Endothelial cell of umbilical vein (primary cell): ENCODE results near the gene DSG2. TPM values are rescaled to one million over a fixed set of nuclear protein-coding genes. Genes with fewer than 3 reads are reported as not detected.

Experiments used
- BruUV-seq: library from RNA; stranded (reverse); fragments of 400-500 nt; replicated peaks from 2 replicates; lab custom pipeline; 2021; lab: Mats Ljungman, UMichigan
- CTCF ChIA-PET: fragments of 300-600, 350-600 bp; sonication (Branson Sonifier 250); formaldehyde crosslinking; loops from one replicate; lab custom pipeline; 2021; ENCODE audit warnings: antibody characterized with exemption, inconsistent platforms; lab: Charles Lee
- POLR2A ChIA-PET: fragments of 300-600, 350-600 bp; sonication (Branson Sonifier 250); formaldehyde crosslinking; loops from one replicate; lab custom pipeline; 2021; ENCODE audit warnings: antibody characterized with exemption, inconsistent platforms; lab: Charles Lee
- DNase-seq: peaks from one replicate; pipeline ENCODE4 v3.0.0-alpha.2; 2011; ENCODE audit warnings: low read depth, low spot score
- FAIRE-seq: peaks from 2 replicates; lab custom pipeline; 2011; peaks lifted over from hg19 to GRCh38; lab: Jason Lieb, UNC
- H2AFZ ChIP-seq: 2 replicates; pipeline ENCODE4 v1.6.0; 2012; ENCODE audit warnings: low read depth, low read length, control low read depth, inconsistent platforms
- H3K27ac ChIP-seq: 2 replicates; pipeline ENCODE4 v1.5.1; 2011; ENCODE audit warnings: low read depth, mild to moderate bottlenecking, control low read depth, low read length, moderate library complexity; ENCODE audit not compliant: insufficient read depth
- H3K27me3 ChIP-seq, 2 experiments: 2 replicates each; pipeline versions ENCODE4 v1.6.0 to v1.6.1; 2011; ENCODE audit warnings: low read length in 2 of 2, mixed read lengths in 1 of 2; ENCODE audit not compliant: control insufficient read depth in 2 of 2, insufficient read depth in 2 of 2
- H3K36me3 ChIP-seq, 2 experiments: 2 replicates in 1 of 2; 3 replicates in 1 of 2; pipeline ENCODE4 v1.5.1; 2011; ENCODE audit warnings: low read length in 2 of 2, mild to moderate bottlenecking in 1 of 2, moderate library complexity in 1 of 2; ENCODE audit not compliant: control insufficient read depth in 2 of 2, insufficient read depth in 2 of 2; ENCODE audit errors: extremely low read depth in 1 of 2
- H3K4me1 ChIP-seq: 3 replicates; pipeline ENCODE4 v1.5.1; 2011; ENCODE audit warnings: mild to moderate bottlenecking, low read length; ENCODE audit not compliant: control insufficient read depth, insufficient read depth; ENCODE audit errors: extremely low read depth
- H3K4me2 ChIP-seq: 2 replicates; pipeline ENCODE4 v1.6.1; 2011; ENCODE audit warnings: low read length, control low read depth, mixed read lengths; ENCODE audit not compliant: insufficient read depth
- H3K4me3 ChIP-seq, 3 experiments: fragments of 200-600 bp in 1 of 3; sonication (generic), shearing (Covaris generic) in 1 of 3; replicated peaks in 1 of 3; 2 replicates each; pipeline ENCODE4 v1.5.1; 2011 to 2016; ENCODE audit warnings: control low read depth in 3 of 3, low read length in 3 of 3, mild to moderate bottlenecking in 2 of 3, inconsistent platforms in 1 of 3, low read depth in 1 of 3, moderate library complexity in 1 of 3; ENCODE audit not compliant: insufficient read depth in 1 of 3
- H3K79me2 ChIP-seq: 2 replicates; pipeline ENCODE4 v1.6.0; 2012; ENCODE audit warnings: low read length, inconsistent platforms; ENCODE audit not compliant: control insufficient read depth, insufficient read depth
- H3K9ac ChIP-seq: replicated peaks from 2 replicates; pipeline ENCODE3; 2011; ENCODE audit warnings: low read length, control low read depth; ENCODE audit not compliant: insufficient read depth; ENCODE audit errors: extremely low read depth
- H3K9me1 ChIP-seq: replicated peaks from 3 replicates; pipeline ENCODE4 v1.6.0; 2011; ENCODE audit warnings: mild to moderate bottlenecking, low read length; ENCODE audit not compliant: control insufficient read depth, insufficient read depth; ENCODE audit errors: extremely low read depth
- H3K9me3 ChIP-seq: replicated peaks from 2 replicates; pipeline ENCODE4 v1.5.1; 2012; ENCODE audit warnings: low read length, inconsistent platforms; ENCODE audit not compliant: control insufficient read depth, insufficient read depth
- H4K20me1 ChIP-seq: replicated peaks from 2 replicates; pipeline ENCODE3; 2011; ENCODE audit warnings: mild to moderate bottlenecking, low read length; ENCODE audit not compliant: control insufficient read depth, insufficient read depth; ENCODE audit errors: extremely low read depth
- EZH2 ChIP-seq: IDR thresholded peaks from 2 replicates; pipeline ENCODE4 v1.6.1; 2012; ENCODE audit warnings: borderline replicate concordance, low read depth, mild to moderate bottlenecking, moderate library complexity, low read length, inconsistent platforms; ENCODE audit not compliant: severe bottlenecking
- FOS ChIP-seq: IDR thresholded peaks from 2 replicates; pipeline ENCODE4 v1.6.1; 2011; ENCODE audit warnings: mild to moderate bottlenecking, low read length, moderate library complexity, borderline replicate concordance; ENCODE audit not compliant: insufficient read depth
- GATA2 ChIP-seq: IDR thresholded peaks from 2 replicates; pipeline ENCODE4 v1.7.0; 2011; ENCODE audit warnings: low read depth, mild to moderate bottlenecking, moderate library complexity, mixed read lengths, low read length; ENCODE audit not compliant: insufficient read length, insufficient read depth
- JUN ChIP-seq: IDR thresholded peaks from 2 replicates; pipeline ENCODE4 v1.6.1; 2011; ENCODE audit warnings: borderline replicate concordance, low read depth; ENCODE audit not compliant: insufficient read length, insufficient read depth
- MYC ChIP-seq: IDR thresholded peaks from one replicate; pipeline ENCODE4 v1.6.1; 2011; ENCODE audit warnings: mild to moderate bottlenecking, low read depth, low read length
- POLR2A ChIP-seq: IDR thresholded peaks from 2 replicates; pipeline ENCODE4 v1.6.1; 2012; ENCODE audit warnings: low read depth, mild to moderate bottlenecking, control low read depth, low read length
- POLR2AphosphoS5 ChIP-seq: IDR thresholded peaks from 2 replicates; pipeline ENCODE4 v1.6.1; 2012; ENCODE audit warnings: low read depth, mild to moderate bottlenecking, control low read depth, low read length, moderate library complexity; ENCODE audit not compliant: insufficient read depth
- dilution Hi-C: fragments of 300-500 bp; cut with MboI; formaldehyde crosslinking; loops from one replicate; pipeline ENCODE4 v1.15.0; 2019; ENCODE audit warnings: low sequenced_read_pairs; ENCODE audit not compliant: extremely low pct_ligation_motif_present
- intact Hi-C: fragments of 100-400 bp; cut with micrococcal nuclease; formaldehyde crosslinking; loops from one replicate; pipeline ENCODE4 v1.10.0; 2022
- polyA plus RNA-seq, 4 experiments: library from polyadenylated mRNA; depleted of rRNA in 3 of 4; stranded (reverse) in 3 of 4; unstranded in 1 of 4; fragments of >200 nt; gene quantifications; 2 replicates each; pipeline versions ENCODE4 v1.2.1 to v1.2.3, GENCODE V29; 2011 to 2012; ENCODE audit warnings: missing spikeins in 1 of 4
- total RNA-seq: library from RNA; stranded (reverse); gene quantifications from 2 replicates; pipeline ENCODE4 v1.2.3, GENCODE V29; 2021
- TF ChIP-seq, protein P1 (sequence below), 2 donors: IDR thresholded peaks; 1 replicate in 1 of 2; 2 replicates in 1 of 2; pipeline ENCODE4 v1.5.1; 2011; ENCODE audit warnings: low read length in 2 of 2, mild to moderate bottlenecking in 2 of 2, moderate library complexity in 2 of 2, control low read depth in 1 of 2, inconsistent platforms in 1 of 2, low read depth in 1 of 2; ENCODE audit not compliant: insufficient read depth in 1 of 2; ENCODE audit errors: extremely low read depth in 1 of 2
- TF ChIP-seq, protein P2 (sequence below): IDR thresholded peaks from 2 replicates; pipeline ENCODE4 v1.6.1; 2011; ENCODE audit not compliant: insufficient read depth, insufficient read length

DSG2 gene
- total and polyA plus RNA-seq, 2 donors (not counting 3 experiments of a cell fraction or from before 2014, with no cell fraction given), result 0.04 TPM

DNA sequence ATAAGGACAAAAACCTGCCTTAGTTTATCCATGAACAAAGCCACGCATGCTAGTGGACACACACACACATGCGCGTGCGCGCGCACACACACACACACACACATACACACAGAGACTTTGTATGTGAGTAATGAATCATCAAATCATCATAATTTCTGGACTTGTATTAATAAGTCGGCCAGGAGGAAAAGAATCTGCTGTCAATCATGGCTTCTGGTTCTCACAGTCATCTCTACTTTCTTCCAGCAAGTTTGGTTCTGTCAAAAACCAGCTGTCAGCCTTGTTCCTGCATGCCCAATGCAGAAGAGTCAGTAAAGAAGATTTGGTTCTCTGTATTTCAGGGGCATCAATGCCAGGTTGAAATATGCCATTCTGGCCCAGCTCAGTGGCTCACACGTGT lies 92.6 kb downstream of the DSG2 start:
- Histone ChIP-seq H3K9ac (no peak overlapping the region), H2AFZ (no peak overlapping the region), H3K4me1 (no peaks in the 10 kb centered on the region), H3K4me3 (no peak overlapping the region), H3K4me2 (no peak overlapping the region), H3K27ac (no peak overlapping the region), H3K9me3 (no peaks in the 10 kb centered on the region), H4K20me1 (no peaks in the 10 kb centered on the region), H3K27me3 (peaks cover 0 to 6% of the 10 kb centered on the region in 2 experiments), H3K9me1 (no peaks in the 10 kb centered on the region), H3K79me2 (no peaks in the 10 kb centered on the region), H3K36me3 (no peaks in the 10 kb centered on the region)
- ChIA-PET CTCF (interaction anchor here (1.4 kb wide), 1 partner anchor 34 kb away, joined by 3 read pairs; no protein-coding TSS in a partner anchor), POLR2A (no interaction called here)
- no peak for DNase-seq
- no TSS peak for BruUV-seq
- no peak for FAIRE-seq
- dilution Hi-C loops (no loop called here), intact Hi-C loops (no loop called here)
- TF ChIP-seq POLR2A (no peak), JUN (no peak)
- TF ChIP-seq, protein P1, sequence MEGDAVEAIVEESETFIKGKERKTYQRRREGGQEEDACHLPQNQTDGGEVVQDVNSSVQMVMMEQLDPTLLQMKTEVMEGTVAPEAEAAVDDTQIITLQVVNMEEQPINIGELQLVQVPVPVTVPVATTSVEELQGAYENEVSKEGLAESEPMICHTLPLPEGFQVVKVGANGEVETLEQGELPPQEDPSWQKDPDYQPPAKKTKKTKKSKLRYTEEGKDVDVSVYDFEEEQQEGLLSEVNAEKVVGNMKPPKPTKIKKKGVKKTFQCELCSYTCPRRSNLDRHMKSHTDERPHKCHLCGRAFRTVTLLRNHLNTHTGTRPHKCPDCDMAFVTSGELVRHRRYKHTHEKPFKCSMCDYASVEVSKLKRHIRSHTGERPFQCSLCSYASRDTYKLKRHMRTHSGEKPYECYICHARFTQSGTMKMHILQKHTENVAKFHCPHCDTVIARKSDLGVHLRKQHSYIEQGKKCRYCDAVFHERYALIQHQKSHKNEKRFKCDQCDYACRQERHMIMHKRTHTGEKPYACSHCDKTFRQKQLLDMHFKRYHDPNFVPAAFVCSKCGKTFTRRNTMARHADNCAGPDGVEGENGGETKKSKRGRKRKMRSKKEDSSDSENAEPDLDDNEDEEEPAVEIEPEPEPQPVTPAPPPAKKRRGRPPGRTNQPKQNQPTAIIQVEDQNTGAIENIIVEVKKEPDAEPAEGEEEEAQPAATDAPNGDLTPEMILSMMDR (IDR thresholded peaks at IDR 0.05; ENCODE audit: extremely low read depth in 1 of 2, insufficient read depth in 1 of 2, low read depth in 1 of 2, low read length in 2 of 2), result no peak

DNA sequence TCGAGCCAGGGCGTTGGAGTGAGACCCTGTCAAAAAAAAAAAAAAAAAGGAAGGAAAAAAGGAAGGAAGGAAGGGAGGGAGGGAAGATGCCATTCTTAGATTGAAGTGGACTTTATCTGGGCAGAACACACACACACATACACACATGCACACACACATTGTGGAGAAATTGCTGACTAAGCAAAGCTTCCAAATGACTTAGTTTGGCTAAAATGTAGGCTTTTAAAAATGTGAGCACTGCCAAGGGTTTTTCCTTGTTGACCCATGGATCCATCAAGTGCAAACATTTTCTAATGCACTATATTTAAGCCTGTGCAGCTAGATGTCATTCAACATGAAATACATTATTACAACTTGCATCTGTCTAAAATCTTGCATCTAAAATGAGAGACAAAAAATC lies 93.1 kb downstream of the DSG2 start:
- Histone ChIP-seq H3K9me3 (no peaks in the 10 kb centered on the region), H3K79me2 (no peaks in the 10 kb centered on the region), H3K4me3 (no peak overlapping the region), H3K27ac (no peak overlapping the region), H3K27me3 (peaks cover 0 to 6% of the 10 kb centered on the region in 2 experiments), H3K4me1 (no peaks in the 10 kb centered on the region), H3K36me3 (no peaks in the 10 kb centered on the region), H3K9ac (no peak overlapping the region), H3K9me1 (no peaks in the 10 kb centered on the region), H4K20me1 (no peaks in the 10 kb centered on the region), H3K4me2 (no peak overlapping the region), H2AFZ (no peak overlapping the region)
- no peak for FAIRE-seq
- no peak for DNase-seq
- POLR2A ChIA-PET, result no interaction called here
- TF ChIP-seq POLR2A, result no peak
- TF ChIP-seq JUN, result no peak
- no peak for TF ChIP-seq GATA2
- no peak for TF ChIP-seq MYC
- TF ChIP-seq, protein P2, sequence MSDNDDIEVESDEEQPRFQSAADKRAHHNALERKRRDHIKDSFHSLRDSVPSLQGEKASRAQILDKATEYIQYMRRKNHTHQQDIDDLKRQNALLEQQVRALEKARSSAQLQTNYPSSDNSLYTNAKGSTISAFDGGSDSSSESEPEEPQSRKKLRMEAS, result no peak
- no peak for TF ChIP-seq POLR2AphosphoS5
- TF ChIP-seq, protein P1 (IDR thresholded peaks at IDR 0.05; ENCODE audit: extremely low read depth in 1 of 2, insufficient read depth in 1 of 2, low read depth in 1 of 2, low read length in 2 of 2), result no peak
- TF ChIP-seq FOS, result no peak
- no peak for TF ChIP-seq EZH2
- intact Hi-C loops, result no loop called here
- no TSS peak for BruUV-seq
- dilution Hi-C loops, result no loop called here
- CTCF ChIA-PET, result no interaction called here
